WERI-Rb-1 (cell line): ENCODE results near the gene CHST8.
"Not testable (repeated sequence)": the region's sequence is repeated elsewhere in the genome, so short reads cannot be mapped to it uniquely, and the experiment has no call there.

Source experiments
- DNase-seq: peaks from one replicate; pipeline ENCODE4 v3.0.0-alpha.2; 2020
- H3K27ac ChIP-seq: fragments of 250-450 bp; sonication (Bioruptor Pico); 2 replicates; pipeline ENCODE4 v1.5.1; 2020; ENCODE audit warnings: mild to moderate bottlenecking, moderate library complexity
- H3K27me3 ChIP-seq: fragments of 250-450 bp; sonication (Bioruptor Pico); 2 replicates; pipeline ENCODE4 v1.5.1; 2021; ENCODE audit warnings: mild to moderate bottlenecking, low read depth, moderate library complexity; ENCODE audit not compliant: insufficient read depth, severe bottlenecking
- H3K36me3 ChIP-seq: fragments of 250-450 bp; sonication (Bioruptor Pico); 2 replicates; pipeline ENCODE4 v1.5.1; 2020; ENCODE audit warnings: mild to moderate bottlenecking, moderate library complexity
- H3K4me3 ChIP-seq: 2 replicates; pipeline ENCODE4 v1.5.1; 2011; ENCODE audit warnings: low read depth, mild to moderate bottlenecking, control low read depth, low read length
- H3K9me3 ChIP-seq: fragments of 250-450 bp; sonication (Bioruptor Pico); 2 replicates; pipeline ENCODE4 v1.5.1; 2021; ENCODE audit warnings: mild to moderate bottlenecking, moderate library complexity; ENCODE audit not compliant: severe bottlenecking
- CTCF ChIP-seq: IDR thresholded peaks from 2 replicates; pipeline ENCODE4 v1.5.1; 2011; ENCODE audit warnings: low read depth, mild to moderate bottlenecking, control low read depth, inconsistent platforms, low read length

CHST8 gene

DNA sequence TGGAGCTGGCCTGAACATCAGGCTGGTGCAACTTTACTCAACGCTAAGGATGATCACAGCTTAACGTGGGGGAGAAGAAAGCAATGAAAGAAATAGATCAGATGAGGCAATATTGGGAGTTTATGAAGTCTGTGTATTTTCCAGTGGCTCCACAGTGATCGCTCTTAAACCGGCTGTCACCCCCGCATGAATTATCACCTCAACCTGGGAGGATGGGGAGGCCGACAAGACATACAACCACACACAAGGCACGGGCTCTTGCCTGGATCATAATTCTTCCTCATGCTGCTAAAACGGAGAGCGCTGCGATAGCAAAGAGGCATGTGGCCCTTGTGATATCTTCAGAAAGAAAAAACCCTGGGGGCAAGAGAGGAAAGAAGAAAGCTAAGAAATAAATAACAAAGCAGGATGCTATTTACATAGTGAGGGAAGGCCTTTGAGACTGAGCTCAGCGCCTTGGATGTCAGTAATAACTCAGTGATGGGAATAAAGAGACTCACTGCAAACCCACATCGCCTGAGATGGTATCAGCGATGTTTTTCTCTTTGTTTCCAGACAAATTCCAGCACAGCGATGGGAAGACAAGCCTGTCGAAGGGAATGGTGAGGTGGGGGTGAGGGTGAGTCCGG lies 19.1 kb upstream of the CHST8 start:
- no peak for TF ChIP-seq CTCF
- Histone ChIP-seq H3K4me3 (no peak overlapping the region), H3K9me3 (peaks cover 13% of the 10 kb centered on the region), H3K27ac (no peak overlapping the region), H3K27me3 (no peaks in the 10 kb centered on the region), H3K36me3 (no peaks in the 10 kb centered on the region)
- DNase-seq: no peak

GRCh38 chr19:33603377-33603776 lies 18.4 kb upstream of the CHST8 start:
- H3K36me3 ChIP-seq: no peaks in the 10 kb centered on the region
- H3K27me3 ChIP-seq: no peaks in the 10 kb centered on the region
- TF ChIP-seq CTCF: no peak
- no peak for DNase-seq
- H3K27ac ChIP-seq: no peak overlapping the region
- peaks cover 13% of the 10 kb centered on the region for H3K9me3 ChIP-seq
- H3K4me3 ChIP-seq: no peak overlapping the region

- H3K27me3 ChIP-seq: no peaks in the 10 kb centered on the region
- no peak for TF ChIP-seq CTCF
- DNase-seq: no peak
Measured at GRCh38 chr19:33604651-33605050, 17.1 kb upstream of the CHST8 start.

GRCh38 chr19:33605803-33606295 lies 15.9 kb upstream of the CHST8 start:
- not testable (repeated sequence) for H3K4me3 ChIP-seq, H3K27me3 ChIP-seq, H3K27ac ChIP-seq, H3K36me3 ChIP-seq, DNase-seq
- peaks cover 11% of the 10 kb centered on the region for H3K9me3 ChIP-seq

More at GRCh38 chr19:33604651-33605050, 17.1 kb upstream of the CHST8 start:
- no peak overlapping the region for H3K4me3 ChIP-seq
- H3K27ac ChIP-seq: no peak overlapping the region
- H3K9me3 ChIP-seq: peaks cover 11% of the 10 kb centered on the region
- no peaks in the 10 kb centered on the region for H3K36me3 ChIP-seq

GRCh38 chr19:33606556-33606955 lies 15.2 kb upstream of the CHST8 start:
- DNase-seq: no peak
- Histone ChIP-seq H3K4me3 (no peak overlapping the region), H3K27me3 (no peaks in the 10 kb centered on the region), H3K9me3 (peaks cover 9% of the 10 kb centered on the region), H3K36me3 (no peaks in the 10 kb centered on the region), H3K27ac (no peak overlapping the region)
- TF ChIP-seq CTCF: no peak

GRCh38 chr19:33609353-33609752 lies 12.4 kb upstream of the CHST8 start:
- no peak for TF ChIP-seq CTCF
- no peaks in the 10 kb centered on the region for H3K36me3 ChIP-seq
- H3K27ac ChIP-seq: no peak overlapping the region
- no peaks in the 10 kb centered on the region for H3K27me3 ChIP-seq
- H3K9me3 ChIP-seq: no peaks in the 10 kb centered on the region
- H3K4me3 ChIP-seq: no peak overlapping the region
- no peak for DNase-seq
